Adrenal gland (tissue), 12 donors: Measurements from ENCODE around the gene FARP2. TPM values are rescaled to one million over a fixed set of nuclear protein-coding genes. Genes with fewer than 3 reads are reported as not detected.
"Not testable (repeated sequence)": the region's sequence is repeated elsewhere in the genome, so short reads cannot be mapped to it uniquely, and the experiment has no call there.

ENCODE experiments used
- DNase-seq, 7 donors: peaks; one replicate each; pipeline ENCODE4 v3.0.0-alpha.2; 2019 to 2020
- H3K27ac ChIP-seq, 5 donors: fragments of 200-600 bp; sonication (generic) in 4 of 5; 1 replicate in 3 of 5; 2 replicates in 2 of 5; pipeline versions ENCODE4 v1.5.1 to v1.8.0; 2016 to 2020; ENCODE audit warnings: mild to moderate bottlenecking in 1 of 5
- H3K27me3 ChIP-seq: fragments of 200-600 bp; 2 replicates; pipeline ENCODE4 v1.8.0; 2021
- H3K36me3 ChIP-seq, 2 donors: fragments of 200-600 bp; replicated peaks in 1 of 2; 1 replicate in 1 of 2; 2 replicates in 1 of 2; pipeline versions ENCODE4 v1.5.1 to v1.8.0; 2018 to 2022
- H3K4me1 ChIP-seq, 2 donors: fragments of 200-600 bp; replicated peaks in 1 of 2; 1 replicate in 1 of 2; 2 replicates in 1 of 2; pipeline versions ENCODE4 v1.5.1 to v1.8.0; 2018 to 2021
- H3K4me3 ChIP-seq, 4 donors: fragments of 200-600 bp; sonication (generic) in 3 of 4; one replicate each; pipeline ENCODE4 v1.5.1; 2016 to 2018
- H3K9me3 ChIP-seq, 3 donors: fragments of 200-600 bp; sonication (generic) in 1 of 3; replicated peaks in 1 of 3; 1 replicate in 2 of 3; 2 replicates in 1 of 3; pipeline versions ENCODE4 v1.5.1 to v1.8.0; 2016 to 2021
- POLR2A ChIP-seq, 2 donors: fragments of 450-650 bp; IDR thresholded peaks; one replicate each; pipeline ENCODE4 v1.6.1; 2017; ENCODE audit warnings: antibody characterized with exemption in 2 of 2, mild to moderate bottlenecking in 2 of 2, moderate library complexity in 1 of 2
- WGBS, 4 donors: extraction: QIAGEN DNeasy Blood & Tissue Kit in 2 of 4; methylation state at CpG; one replicate each; pipeline versions ENCODE4 v1.1.5 to v1.1.7; 2013 to 2017; 5-methylcytosine and 5-hydroxymethylcytosine counted together
- intact Hi-C, 2 donors: fragments of 100-400 bp; cut with DNase I; formaldehyde crosslinking; loops; one replicate each; pipeline versions ENCODE4 v1.14.1 to v1.15.0; 2022 to 2023
- polyA plus RNA-seq, 3 donors: library from polyadenylated mRNA; stranded (reverse); fragments of 200-250 nt in 2 of 3; fragments of 350-450 nt in 1 of 3; fragmentation: Illumina TruSeq in 1 of 3; extraction: RNeasy Lipid Tissue Mini Kit (QIAGEN cat#74804) in 1 of 3; gene quantifications; one replicate each; pipeline ENCODE4 v1.2.3, GENCODE V29; 2013 to 2014
- total RNA-seq, 9 donors: library from RNA; depleted of rRNA in 4 of 9; stranded (reverse); fragments of >200 nt in 4 of 9; fragments of 120-200 nt in 1 of 9; fragmentation: NEBNext Ultra II Directional in 1 of 9; extraction: Animal tissue kit (Norgen Biotek cat#: 25700) in 1 of 9; gene quantifications; one replicate each; pipeline versions ENCODE4 v1.1.0 to v1.2.4, GENCODE V29; 2013 to 2023
- TF ChIP-seq, protein P1 (sequence below), 6 experiments: fragments of 450-650 bp in 4 of 6; fragments of 200-600 bp in 2 of 6; sonication (generic) in 1 of 6; IDR thresholded peaks; 1 replicate in 5 of 6; 2 replicates in 1 of 6; pipeline versions ENCODE4 v1.5.1 to v1.8.0; 2016 to 2021; ENCODE audit warnings: antibody characterized with exemption in 6 of 6, mild to moderate bottlenecking in 2 of 6, moderate library complexity in 1 of 6
- donor health status: healthy with polysubstance abuse.
- donor health status: Bipolar disorder and iron deficiency.
- donor health status: DM: yes; HTN: yes; CAD: no.
- donor health status: DM: no; HTN: no; CAD: no.
- donor health status: DM: no; HTN: no; CAD: no.
- donor health status: DM: yes; HTN: yes; CAD: no.

FARP2 gene
- total and polyA plus RNA-seq, 12 donors: 17.3 to 66.8 (median 37.8) TPM

DNA sequence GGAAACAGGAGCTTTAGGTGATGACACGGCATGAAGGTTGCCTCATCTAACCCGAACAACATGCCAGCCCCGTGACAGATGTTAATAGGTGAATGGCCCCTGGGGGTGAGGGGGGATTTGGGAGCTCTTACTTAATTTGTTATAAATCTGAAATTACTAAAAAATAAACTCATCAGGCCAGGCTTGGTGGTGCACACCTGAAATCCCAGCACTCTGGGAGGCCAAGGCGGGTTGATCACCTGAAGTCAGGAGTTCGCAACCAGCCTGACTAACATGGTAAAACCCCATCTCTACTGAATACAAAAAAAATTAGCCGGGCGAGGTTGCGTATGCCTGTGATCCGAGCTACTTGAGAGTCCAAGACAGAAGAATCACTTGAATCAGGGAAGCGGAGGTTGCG lies 146.2 kb downstream of the FARP2 start:
- no peak for DNase-seq
- peaks cover 0 to 26% of the 10 kb centered on the region in 2 donors for H3K36me3 ChIP-seq
- 84 to 98% (median 95%) methylated on average over 11 of the region's 11 CpGs for WGBS, 4 donors
- intact Hi-C loops: loop anchor here in 1 of 2 donors (10.0 kb wide), 1 partner anchor 137 kb away; no protein-coding TSS in a partner anchor
- TF ChIP-seq, protein P1, sequence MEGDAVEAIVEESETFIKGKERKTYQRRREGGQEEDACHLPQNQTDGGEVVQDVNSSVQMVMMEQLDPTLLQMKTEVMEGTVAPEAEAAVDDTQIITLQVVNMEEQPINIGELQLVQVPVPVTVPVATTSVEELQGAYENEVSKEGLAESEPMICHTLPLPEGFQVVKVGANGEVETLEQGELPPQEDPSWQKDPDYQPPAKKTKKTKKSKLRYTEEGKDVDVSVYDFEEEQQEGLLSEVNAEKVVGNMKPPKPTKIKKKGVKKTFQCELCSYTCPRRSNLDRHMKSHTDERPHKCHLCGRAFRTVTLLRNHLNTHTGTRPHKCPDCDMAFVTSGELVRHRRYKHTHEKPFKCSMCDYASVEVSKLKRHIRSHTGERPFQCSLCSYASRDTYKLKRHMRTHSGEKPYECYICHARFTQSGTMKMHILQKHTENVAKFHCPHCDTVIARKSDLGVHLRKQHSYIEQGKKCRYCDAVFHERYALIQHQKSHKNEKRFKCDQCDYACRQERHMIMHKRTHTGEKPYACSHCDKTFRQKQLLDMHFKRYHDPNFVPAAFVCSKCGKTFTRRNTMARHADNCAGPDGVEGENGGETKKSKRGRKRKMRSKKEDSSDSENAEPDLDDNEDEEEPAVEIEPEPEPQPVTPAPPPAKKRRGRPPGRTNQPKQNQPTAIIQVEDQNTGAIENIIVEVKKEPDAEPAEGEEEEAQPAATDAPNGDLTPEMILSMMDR (IDR thresholded peaks at IDR 0.05): no peak
- TF ChIP-seq POLR2A (IDR thresholded peaks at IDR 0.05): no peak
- no peak overlapping the region for H3K27ac ChIP-seq
- no peaks in the 10 kb centered on the region for H3K9me3 ChIP-seq
- H3K4me3 ChIP-seq: no peak overlapping the region
- H3K27me3 ChIP-seq: no peaks in the 10 kb centered on the region
- peaks cover 8 to 15% of the 10 kb centered on the region in 2 donors for H3K4me1 ChIP-seq

- TF ChIP-seq, protein P1 (IDR thresholded peaks at IDR 0.05): no peak
- no peak for TF ChIP-seq POLR2A (IDR thresholded peaks at IDR 0.05)
Observed at GRCh38 chr2:241503776-241504392, 147.8 kb downstream of the FARP2 start.

DNA sequence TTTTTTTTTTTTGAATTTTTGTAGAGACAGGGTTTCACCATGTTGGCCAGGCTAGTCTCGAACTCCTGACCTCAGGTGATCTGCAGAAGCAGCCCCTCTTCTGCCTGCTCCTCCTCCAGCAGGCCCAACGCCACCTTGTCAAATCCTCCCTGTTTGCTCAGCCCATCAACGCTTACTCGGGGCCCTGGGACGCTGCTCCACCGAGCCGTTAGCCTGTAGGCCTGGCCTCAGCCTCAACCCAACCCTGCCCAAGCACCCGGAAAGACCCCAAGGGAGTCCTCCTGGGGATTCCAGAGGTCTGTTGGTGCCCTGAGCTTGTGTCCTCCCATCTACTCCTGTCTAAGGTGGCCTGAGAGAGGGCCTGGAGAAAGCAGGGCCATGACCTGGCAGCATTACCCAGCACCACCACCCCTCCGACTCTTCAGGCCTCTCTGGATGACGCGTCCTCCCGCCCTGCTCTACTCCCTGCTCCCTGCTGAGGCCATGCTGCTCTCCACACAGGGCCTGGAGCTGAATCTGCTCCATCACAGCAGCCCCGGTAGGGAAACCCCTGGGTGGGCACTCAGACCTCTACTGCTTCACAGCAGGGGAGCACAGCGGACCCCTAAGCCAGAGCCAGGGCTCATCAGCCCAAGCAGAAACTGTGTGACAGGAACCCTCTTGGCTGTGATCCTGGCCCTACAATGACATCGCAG lies 149.1 kb downstream of the FARP2 start:
- DNase-seq: no peak
- Histone ChIP-seq H3K27me3 (no peaks in the 10 kb centered on the region), H3K36me3 (peaks cover 0 to 9% of the 10 kb centered on the region in 2 donors), H3K4me3 (no peak overlapping the region), H3K4me1 (peaks cover 21 to 28% of the 10 kb centered on the region in 2 donors), H3K9me3 (no peaks in the 10 kb centered on the region), H3K27ac (no peak overlapping the region)
- 89 to 95% (median 90%) methylated on average over 7 to 15 of the region's 15 CpGs for WGBS, 4 donors
- TF ChIP-seq, protein P1 (IDR thresholded peaks at IDR 0.05): no peak
- intact Hi-C loops: loop anchor here in 1 of 2 donors (10.0 kb wide), 1 partner anchor 140 kb away; no protein-coding TSS in a partner anchor

More at GRCh38 chr2:241503776-241504392, 147.8 kb downstream of the FARP2 start:
- WGBS, 4 donors: 75 to 94% (median 83%) methylated on average over 8 to 12 of the region's 12 CpGs
- peaks cover 12 to 18% of the 10 kb centered on the region in 2 donors for H3K4me1 ChIP-seq
- no peak overlapping the region for H3K27ac ChIP-seq
- no peaks in the 10 kb centered on the region for H3K27me3 ChIP-seq
- H3K4me3 ChIP-seq: no peak overlapping the region
- H3K9me3 ChIP-seq: no peaks in the 10 kb centered on the region
- DNase-seq: no peak
- intact Hi-C loops: loop anchor here in 1 of 2 donors (10.0 kb wide), 1 partner anchor 139 kb away; no protein-coding TSS in a partner anchor
- H3K36me3 ChIP-seq: peaks cover 0 to 13% of the 10 kb centered on the region in 2 donors

- Histone ChIP-seq H3K4me3 (no peak overlapping the region), H3K27ac (no peak overlapping the region), H3K27me3 (no peaks in the 10 kb centered on the region), H3K4me1 (peaks cover 21 to 28% of the 10 kb centered on the region in 2 donors), H3K36me3 (peaks cover 0 to 8% of the 10 kb centered on the region in 2 donors), H3K9me3 (no peaks in the 10 kb centered on the region)
- intact Hi-C loops: loop anchor here in 1 of 2 donors (10.0 kb wide), 1 partner anchor 141 kb away; no protein-coding TSS in a partner anchor
- no peak for DNase-seq
- WGBS, 4 donors: 89 to 100% (median 92%) methylated on average over 1 to 7 of the region's 7 CpGs
- no peak for TF ChIP-seq POLR2A (IDR thresholded peaks at IDR 0.05)
- TF ChIP-seq, protein P1 (IDR thresholded peaks at IDR 0.05): no peak
Observed at GRCh38 chr2:241505781-241506201, 149.7 kb downstream of the FARP2 start.

- peaks cover 21 to 28% of the 10 kb centered on the region in 2 donors for H3K4me1 ChIP-seq
- not testable (repeated sequence) for DNase-seq, H3K4me3 ChIP-seq, H3K9me3 ChIP-seq, H3K27me3 ChIP-seq, H3K36me3 ChIP-seq, H3K27ac ChIP-seq
- intact Hi-C loops: loop anchor here in 1 of 2 donors (10.0 kb wide), 1 partner anchor 142 kb away; no protein-coding TSS in a partner anchor
- 95 to 96% (median 96%) methylated on average over 11 of the region's 11 CpGs for WGBS, 4 donors
Observed at GRCh38 chr2:241506317-241506716, 150.2 kb downstream of the FARP2 start.
